HCT116 (cell line): ENCODE results near the gene ISYNA1. TPM values are rescaled to one million over a fixed set of nuclear protein-coding genes. Genes with fewer than 3 reads are reported as not detected.

Source experiments
- ATAC-seq: fragments of 200-7000 bp; cut with Tn5 transposase; 2 replicates; pipeline ENCODE4 v1.9.1; 2020; ENCODE audit warnings: mild to moderate bottlenecking, moderate library complexity
- BruUV-seq: library from RNA; stranded (reverse); fragments of 400-500 nt; replicated peaks from 2 replicates; lab custom pipeline; 2021; lab: Mats Ljungman, UMichigan
- CTCF ChIA-PET: fragments of 300-600 bp; sonication (Branson Sonifier 250); formaldehyde crosslinking; loops from one replicate; lab custom pipeline; 2021; ENCODE audit warnings: antibody characterized with exemption; lab: Charles Lee
- POLR2A ChIA-PET: fragments of 300-600, 350-600 bp; sonication (Branson Sonifier 250); formaldehyde crosslinking; loops from one replicate; lab custom pipeline; 2021; ENCODE audit warnings: antibody characterized with exemption; lab: Charles Lee
- RAD21 ChIA-PET, 2 experiments: fragments of 300-600 bp; sonication (Branson Sonifier 250); formaldehyde crosslinking; loops; one replicate each; lab custom pipeline; 2023; ENCODE audit warnings: low total read pairs in 2 of 2; ENCODE audit not compliant: uncharacterized antibody in 2 of 2, unreplicated experiment in 2 of 2, low non-redundant PET in 1 of 2; lab: Charles Lee
- DNase-seq: peaks from one replicate; pipeline ENCODE4 v3.0.0-alpha.2; 2010; ENCODE audit warnings: low read depth, low spot score
- H2AFZ ChIP-seq: fragments of 200-600 bp; shearing (Covaris generic), sonication (generic); 2 replicates; pipeline ENCODE4 v1.6.1; 2017; ENCODE audit warnings: low read depth, mixed run types, mixed read lengths, antibody characterized with exemption, low read length; ENCODE audit not compliant: poor library complexity, severe bottlenecking
- H3K27ac ChIP-seq: 2 replicates; pipeline ENCODE4 v1.5.1; 2012; ENCODE audit warnings: low read depth, low read length
- H3K27me3 ChIP-seq: fragments of 200-600 bp; sonication (generic); 2 replicates; pipeline ENCODE4 v1.6.1; 2016; ENCODE audit warnings: mixed run types, low read length, mixed read lengths; ENCODE audit not compliant: insufficient read depth
- H3K36me3 ChIP-seq, 2 experiments: fragments of 200-500 bp in 1 of 2; fragments of 200-600 bp in 1 of 2; sonication (Bioruptor generic) in 1 of 2; sonication (generic) in 1 of 2; 2 replicates each; pipeline versions ENCODE4 v1.5.1 to v1.6.1; 2014 to 2016; ENCODE audit warnings: low read length in 2 of 2, inconsistent platforms in 1 of 2, mixed read lengths in 1 of 2, mixed run types in 1 of 2; ENCODE audit not compliant: insufficient read depth in 2 of 2, control insufficient read depth in 1 of 2
- H3K4me1 ChIP-seq, 2 experiments: fragments of 200-600 bp in 1 of 2; sonication (generic) in 1 of 2; 2 replicates each; pipeline versions ENCODE4 v1.5.1 to v1.6.1; 2012 to 2017; ENCODE audit warnings: low read length in 2 of 2, inconsistent platforms in 1 of 2, mild to moderate bottlenecking in 1 of 2, mixed read lengths in 1 of 2, mixed run types in 1 of 2, moderate library complexity in 1 of 2; ENCODE audit not compliant: insufficient read depth in 2 of 2, control insufficient read depth in 1 of 2
- H3K4me2 ChIP-seq: fragments of 200-600 bp; sonication (generic); 2 replicates; pipeline ENCODE4 v1.6.1; 2017; ENCODE audit warnings: mixed run types, low read length, mixed read lengths
- H3K4me3 ChIP-seq, 2 experiments: fragments of 200-600 bp in 1 of 2; sonication (generic) in 1 of 2; replicated peaks in 1 of 2; 2 replicates each; pipeline ENCODE4 v1.5.1; 2011 to 2016; ENCODE audit warnings: low read length in 2 of 2, control low read depth in 1 of 2, low read depth in 1 of 2, mild to moderate bottlenecking in 1 of 2, mixed read lengths in 1 of 2, mixed run types in 1 of 2
- H3K79me2 ChIP-seq: fragments of 200-600 bp; sonication (generic); 2 replicates; pipeline ENCODE4 v1.6.1; 2017; ENCODE audit warnings: mild to moderate bottlenecking, mixed run types, low read length, moderate library complexity, mixed read lengths; ENCODE audit not compliant: insufficient read depth
- H3K9ac ChIP-seq: fragments of 200-600 bp; sonication (generic); 2 replicates; pipeline ENCODE4 v1.6.1; 2016; ENCODE audit warnings: low read length, mixed read lengths
- H3K9me2 ChIP-seq: fragments of 200-600 bp; sonication (generic), shearing (Covaris generic); 2 replicates; pipeline ENCODE4 v1.6.1; 2017; ENCODE audit warnings: mixed run types, mild to moderate bottlenecking, moderate library complexity; ENCODE audit not compliant: insufficient read depth
- H3K9me3 ChIP-seq, 2 experiments: fragments of 200-500 bp in 1 of 2; fragments of 200-600 bp in 1 of 2; sonication (Bioruptor generic) in 1 of 2; sonication (generic) in 1 of 2; 2 replicates each; pipeline ENCODE4 v1.6.1; 2014 to 2017; ENCODE audit warnings: low read length in 2 of 2, mixed read lengths in 2 of 2, inconsistent platforms in 1 of 2, low read depth in 1 of 2, mild to moderate bottlenecking in 1 of 2, mixed run types in 1 of 2, moderate library complexity in 1 of 2; ENCODE audit not compliant: control insufficient read depth in 1 of 2, insufficient read depth in 1 of 2
- H4K20me1 ChIP-seq: fragments of 200-600 bp; sonication (generic), shearing (Covaris generic); 2 replicates; pipeline ENCODE4 v1.6.1; 2017; ENCODE audit warnings: mixed run types, mild to moderate bottlenecking, moderate library complexity; ENCODE audit not compliant: insufficient read depth
- ATF3 ChIP-seq: IDR thresholded peaks from 2 replicates; pipeline ENCODE4 v1.6.1; 2012
- CBX3 ChIP-seq: IDR thresholded peaks from 2 replicates; pipeline ENCODE4 v1.6.1; 2012; ENCODE audit warnings: low read depth
- EGR1 ChIP-seq: IDR thresholded peaks from 2 replicates; pipeline ENCODE4 v1.6.1; 2012; ENCODE audit warnings: low read depth
- ELF1 ChIP-seq: IDR thresholded peaks from 2 replicates; pipeline ENCODE4 v1.6.1; 2012; ENCODE audit warnings: low read depth, borderline replicate concordance
- EZH2 ChIP-seq: fragments of 200-600 bp; sonication (generic); IDR thresholded peaks from 2 replicates; pipeline ENCODE4 v1.6.1; 2017; ENCODE audit warnings: antibody characterized with exemption, mixed run types
- FOSL1 ChIP-seq: IDR thresholded peaks from 2 replicates; pipeline ENCODE4 v1.6.1; 2012; ENCODE audit warnings: low read depth
- JUND ChIP-seq: IDR thresholded peaks from 2 replicates; pipeline ENCODE4 v1.6.1; 2012
- MAX ChIP-seq: IDR thresholded peaks from 2 replicates; pipeline ENCODE4 v1.6.1; 2012
- POLR2A ChIP-seq: IDR thresholded peaks from 2 replicates; pipeline ENCODE4 v1.7.0; 2011; ENCODE audit warnings: borderline replicate concordance; ENCODE audit not compliant: insufficient read depth, insufficient read length; ENCODE audit errors: extremely low read depth
- RAD21 ChIP-seq: IDR thresholded peaks from 2 replicates; pipeline ENCODE4 v1.6.1; 2012; ENCODE audit warnings: low read depth, mild to moderate bottlenecking
- REST ChIP-seq: IDR thresholded peaks from 2 replicates; pipeline ENCODE4 v1.6.1; 2012; ENCODE audit warnings: low read depth
- YY1 ChIP-seq: IDR thresholded peaks from 2 replicates; pipeline ENCODE4 v1.6.1; 2011; ENCODE audit warnings: low read length, low read depth, moderate library complexity, mild to moderate bottlenecking; ENCODE audit not compliant: insufficient replicate concordance; ENCODE audit errors: extremely low read depth
- ZFX ChIP-seq: fragments of 450-650 bp; IDR thresholded peaks from 2 replicates; pipeline ENCODE4 v1.6.1; 2017
- ZNF274 ChIP-seq: fragments of 200-500 bp; sonication (Bioruptor generic); IDR thresholded peaks from 2 replicates; pipeline ENCODE4 v1.6.1; 2014; ENCODE audit warnings: mild to moderate bottlenecking, low read depth, low read length, inconsistent platforms
- intact Hi-C: fragments of 100-400 bp; cut with micrococcal nuclease; formaldehyde crosslinking; loops from 2 replicates; pipeline ENCODE4 v1.10.0; 2022
- total RNA-seq: library from RNA; stranded (reverse); gene quantifications from one replicate; pipeline ENCODE4 v1.2.1, GENCODE V29; 2021; ENCODE audit not compliant: unreplicated experiment

ISYNA1 gene
- total RNA-seq, 1 experiment from 2014 or later, result 365 TPM

GRCh38 chr19:18433015-18433691 is 4.8 kb downstream of the ISYNA1 start:
- TF ChIP-seq POLR2A (no peak), ATF3 (no peak), MAX (no peak)
- peaks cover under 1 to 24% of the 10 kb centered on the region in 2 experiments for H3K4me1 ChIP-seq
- no peak overlapping the region for H3K4me3 ChIP-seq
- H3K9ac ChIP-seq, result no peak overlapping the region
- H3K79me2 ChIP-seq, result peaks cover 9% of the 10 kb centered on the region; the same call in 1 of the 2 replicates
- H3K36me3 ChIP-seq, result peaks cover 3 to 8% of the 10 kb centered on the region in 2 experiments; a peak in 3 of 4 replicates
- no peaks in the 10 kb centered on the region for H3K9me2 ChIP-seq
- H3K4me2 ChIP-seq, result no peak overlapping the region
- RAD21 ChIA-PET, result no interaction called here
- H3K9me3 ChIP-seq, result no peaks in the 10 kb centered on the region
- BruUV-seq, result no TSS peak
- CTCF ChIA-PET, result no interaction called here
- POLR2A ChIA-PET, result no interaction called here
- no peaks in the 10 kb centered on the region for H3K27me3 ChIP-seq
- peak overlapping the region; percentile 14; the same call in 1 of the 2 replicates for H3K27ac ChIP-seq
- ATAC-seq, result no peak
- no peak for DNase-seq
- no peak overlapping the region for H2AFZ ChIP-seq
- no peaks in the 10 kb centered on the region for H4K20me1 ChIP-seq
- intact Hi-C loops, result no loop called here

GRCh38 chr19:18432275-18433014 is 5.5 kb downstream of the ISYNA1 start:
- Histone ChIP-seq H4K20me1 (no peaks in the 10 kb centered on the region), H3K27me3 (no peaks in the 10 kb centered on the region), H3K79me2 (peaks cover 9% of the 10 kb centered on the region; the same call in 1 of the 2 replicates), H2AFZ (no peak overlapping the region), H3K9me3 (no peaks in the 10 kb centered on the region), H3K4me1 (peaks cover 0 to 19% of the 10 kb centered on the region in 2 experiments; a peak in 2 of 4 replicates), H3K36me3 (peaks cover 5 to 8% of the 10 kb centered on the region in 2 experiments; a peak in 3 of 4 replicates), H3K9ac (no peak overlapping the region), H3K4me2 (no peak overlapping the region), H3K27ac (peak overlapping the region; percentile 29; the same call in 1 of the 2 replicates), H3K9me2 (no peaks in the 10 kb centered on the region), H3K4me3 (no peak overlapping the region)
- no peak for ATAC-seq
- CTCF ChIA-PET, result no interaction called here
- intact Hi-C loops, result no loop called here
- POLR2A ChIA-PET, result no interaction called here
- RAD21 ChIA-PET, result no interaction called here
- no TSS peak for BruUV-seq
- no peak for DNase-seq
- TF ChIP-seq CBX3 (no peak), RAD21 (no peak), EZH2 (no peak), ATF3 (no peak), REST (no peak), JUND (no peak), FOSL1 (no peak), ZNF274 (no peak), EGR1 (no peak), ELF1 (no peak), MAX (no peak), YY1 (no peak), ZFX (no peak)
